Measurements from ENCODE around the gene OR5W2. TPM values are rescaled to one million over a fixed set of nuclear protein-coding genes. Genes with fewer than 3 reads are reported as not detected.
"Not testable (repeated sequence)": the region's sequence is repeated elsewhere in the genome, so short reads cannot be mapped to it uniquely, and the experiment has no call there.

The OR5W2 gene
- total and polyA plus RNA-seq, 5 donors from 2014 or later = not detected

DNA sequence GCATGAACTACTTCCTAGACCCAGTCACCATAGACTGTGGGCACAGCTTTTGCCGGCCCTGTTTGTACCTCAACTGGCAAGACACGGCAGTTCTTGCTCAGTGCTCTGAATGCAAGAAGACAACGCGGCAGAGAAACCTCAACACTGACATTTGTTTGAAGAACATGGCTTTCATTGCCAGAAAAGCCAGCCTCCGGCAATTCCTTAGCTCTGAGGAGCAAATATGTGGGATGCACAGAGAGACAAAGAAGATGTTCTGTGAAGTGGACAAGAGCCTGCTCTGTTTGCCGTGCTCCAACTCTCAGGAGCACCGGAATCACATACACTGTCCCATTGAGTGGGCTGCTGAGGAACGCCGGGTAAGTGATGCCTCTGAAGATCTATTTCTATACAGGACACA, 28.9 kb downstream of the OR5W2 start:
- not testable (repeated sequence) for H3K36me3 Mint-ChIP-seq, H3K4me3 Mint-ChIP-seq

DNA sequence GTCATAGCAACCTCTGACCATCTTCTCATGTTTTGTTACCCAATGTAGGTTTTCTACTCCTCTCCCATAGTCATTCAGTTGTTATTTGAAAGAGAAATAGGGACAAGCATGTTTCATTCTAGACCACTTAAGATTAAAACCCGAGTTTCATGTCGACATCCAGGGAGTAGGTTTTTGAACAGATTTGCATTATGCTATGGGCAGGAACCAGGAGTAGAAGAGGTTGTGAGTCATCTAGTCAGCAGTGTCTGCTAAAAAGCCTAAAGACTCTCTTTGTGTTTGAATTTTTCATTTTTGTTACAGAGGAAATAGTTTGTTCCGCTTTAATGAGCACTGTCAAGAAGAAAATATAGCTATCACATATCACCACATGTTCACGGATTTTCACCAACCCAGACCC, 29.4 kb downstream of the OR5W2 start:
- not testable (repeated sequence) for H3K4me3 ChIP-seq (ENCODE audit: low read depth, low read length); H3K4me1 Mint-ChIP-seq; H3K4me3 Mint-ChIP-seq; ATAC-seq (ENCODE audit: low read depth in 2 of 2); H3K27ac ChIP-seq (ENCODE audit: insufficient read depth, low read length, poor library complexity, severe bottlenecking); H3K36me3 ChIP-seq (ENCODE audit: control insufficient read depth, insufficient read depth, low read length); H3K27me3 Mint-ChIP-seq; H3K9me3 ChIP-seq (ENCODE audit: control insufficient read depth in 2 of 2, low read length in 2 of 2); H3K4me1 ChIP-seq (ENCODE audit: control insufficient read depth, insufficient read depth, low read length, poor library complexity, severe bottlenecking); H3K27ac Mint-ChIP-seq; H3K27me3 ChIP-seq (ENCODE audit: control insufficient read depth, insufficient read depth, low read length); H3K36me3 Mint-ChIP-seq; DNase-seq
- peaks cover 0 to 11% (median 5%) of the 10 kb centered on the region in 7 donors for H3K9me3 Mint-ChIP-seq

More for the DNA sequence above, 28.9 kb downstream of the OR5W2 start:
- not testable (repeated sequence) for H3K27ac ChIP-seq (ENCODE audit: insufficient read depth, low read length, poor library complexity, severe bottlenecking); H3K4me3 ChIP-seq (ENCODE audit: low read depth, low read length); H3K27me3 Mint-ChIP-seq; H3K4me1 ChIP-seq (ENCODE audit: control insufficient read depth, insufficient read depth, low read length, poor library complexity, severe bottlenecking); H3K36me3 ChIP-seq (ENCODE audit: control insufficient read depth, insufficient read depth, low read length); ATAC-seq (ENCODE audit: low read depth in 2 of 2); DNase-seq; H3K27me3 ChIP-seq (ENCODE audit: control insufficient read depth, insufficient read depth, low read length); H3K9me3 ChIP-seq (ENCODE audit: control insufficient read depth in 2 of 2, low read length in 2 of 2); H3K27ac Mint-ChIP-seq; H3K4me1 Mint-ChIP-seq
- peaks cover 0 to 11% (median 5%) of the 10 kb centered on the region in 7 donors for H3K9me3 Mint-ChIP-seq

DNA sequence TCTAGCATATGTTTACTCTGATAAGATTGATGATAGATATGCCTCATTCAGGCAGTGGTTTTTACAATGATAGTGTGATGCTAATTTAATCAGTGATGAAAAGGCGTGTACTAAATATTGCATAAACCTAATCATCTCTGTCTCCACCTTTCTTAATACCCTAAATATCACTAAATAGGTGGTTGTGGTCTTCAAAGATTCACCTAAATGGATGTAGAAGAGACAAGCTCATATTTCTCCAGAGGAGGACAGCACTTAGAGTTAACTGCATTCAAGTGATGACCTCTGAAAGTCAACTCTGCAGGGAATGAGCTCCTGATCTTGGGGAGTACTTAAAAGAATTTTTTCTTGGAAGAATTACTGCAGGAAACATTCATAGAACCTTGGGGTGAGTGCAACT, 31.4 kb downstream of the OR5W2 start, which contains the start of gene TRIM51:
TSS of gene TRIM51 (plus strand) at position 301 of the 400 bp plus-strand sequence. CDS start 2,132 bp downstream, outside the sequence.
- not testable (repeated sequence) for ATAC-seq (ENCODE audit: low read depth in 2 of 2); H3K4me3 Mint-ChIP-seq; H3K27ac Mint-ChIP-seq; H3K4me1 ChIP-seq (ENCODE audit: control insufficient read depth, insufficient read depth, low read length, poor library complexity, severe bottlenecking); H3K4me3 ChIP-seq (ENCODE audit: low read depth, low read length); H3K36me3 ChIP-seq (ENCODE audit: control insufficient read depth, insufficient read depth, low read length); H3K27ac ChIP-seq (ENCODE audit: insufficient read depth, low read length, poor library complexity, severe bottlenecking); H3K27me3 ChIP-seq (ENCODE audit: control insufficient read depth, insufficient read depth, low read length); H3K4me1 Mint-ChIP-seq; H3K9me3 ChIP-seq (ENCODE audit: control insufficient read depth in 2 of 2, low read length in 2 of 2); H3K36me3 Mint-ChIP-seq; H3K27me3 Mint-ChIP-seq; DNase-seq
- peaks cover 0 to 14% (median 5%) of the 10 kb centered on the region in 7 donors for H3K9me3 Mint-ChIP-seq

DNA sequence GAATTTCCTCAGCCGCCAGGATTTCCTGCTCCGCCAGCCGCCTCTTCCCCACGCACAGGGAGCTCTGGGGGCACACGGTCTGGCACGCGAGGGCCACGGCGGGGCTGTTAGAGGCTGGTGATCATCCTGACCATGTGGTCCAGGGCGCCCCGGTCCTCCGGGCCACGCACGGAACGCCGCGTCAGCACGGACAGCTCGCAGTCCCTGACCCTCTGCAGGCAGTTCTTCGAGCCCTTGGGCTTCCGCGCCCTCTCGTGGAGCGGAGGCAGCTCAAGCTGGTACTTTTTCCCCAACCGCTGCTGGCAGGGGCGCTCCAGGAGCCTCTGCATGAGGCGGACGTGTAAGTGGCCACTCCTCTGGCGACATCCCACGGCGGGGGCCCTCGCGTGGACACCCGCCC, 41.2 kb downstream of the OR5W2 start:
- not testable (repeated sequence) for H3K9me3 ChIP-seq (ENCODE audit: control insufficient read depth in 2 of 2, low read length in 2 of 2); H3K9me3 Mint-ChIP-seq; H3K27me3 ChIP-seq (ENCODE audit: control insufficient read depth, insufficient read depth, low read length); H3K27me3 Mint-ChIP-seq; H3K4me3 ChIP-seq (ENCODE audit: low read depth, low read length); H3K27ac Mint-ChIP-seq; H3K36me3 Mint-ChIP-seq; H3K4me1 Mint-ChIP-seq; H3K27ac ChIP-seq (ENCODE audit: insufficient read depth, low read length, poor library complexity, severe bottlenecking); H3K4me3 Mint-ChIP-seq; H3K4me1 ChIP-seq (ENCODE audit: control insufficient read depth, insufficient read depth, low read length, poor library complexity, severe bottlenecking); H3K36me3 ChIP-seq (ENCODE audit: control insufficient read depth, insufficient read depth, low read length); DNase-seq; ATAC-seq (ENCODE audit: low read depth in 2 of 2)

DNA sequence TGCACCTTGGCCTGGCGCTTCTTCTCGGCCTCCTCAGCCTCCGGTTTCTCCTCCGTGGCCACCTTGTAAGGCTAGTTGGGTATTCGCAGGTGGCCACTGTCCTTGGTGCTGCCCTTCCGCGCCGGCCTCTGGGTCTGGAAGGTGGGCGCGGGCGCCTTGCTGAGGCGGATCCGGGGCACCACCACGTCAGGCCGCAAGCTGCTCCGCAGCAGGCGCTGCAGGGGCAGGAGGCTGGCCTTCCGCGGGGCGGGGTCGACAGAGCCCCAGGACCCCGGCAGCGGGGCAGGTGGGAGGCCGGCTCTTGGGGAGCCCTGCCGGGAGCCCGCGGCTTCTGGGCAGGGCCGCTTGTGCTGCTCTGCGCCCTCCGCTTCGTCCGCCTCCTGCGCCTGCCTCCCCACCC, 41.7 kb downstream of the OR5W2 start:
- H3K27me3 ChIP-seq (ENCODE audit: control insufficient read depth, insufficient read depth, low read length); H3K36me3 ChIP-seq (ENCODE audit: control insufficient read depth, insufficient read depth, low read length); DNase-seq; H3K4me1 Mint-ChIP-seq; H3K27ac ChIP-seq (ENCODE audit: insufficient read depth, low read length, poor library complexity, severe bottlenecking); H3K36me3 Mint-ChIP-seq; H3K27me3 Mint-ChIP-seq; H3K27ac Mint-ChIP-seq; H3K4me3 ChIP-seq (ENCODE audit: low read depth, low read length); ATAC-seq (ENCODE audit: low read depth in 2 of 2); H3K4me3 Mint-ChIP-seq; H3K4me1 ChIP-seq (ENCODE audit: control insufficient read depth, insufficient read depth, low read length, poor library complexity, severe bottlenecking); H3K9me3 ChIP-seq (ENCODE audit: control insufficient read depth in 2 of 2, low read length in 2 of 2); H3K9me3 Mint-ChIP-seq: not testable (repeated sequence)

DNA sequence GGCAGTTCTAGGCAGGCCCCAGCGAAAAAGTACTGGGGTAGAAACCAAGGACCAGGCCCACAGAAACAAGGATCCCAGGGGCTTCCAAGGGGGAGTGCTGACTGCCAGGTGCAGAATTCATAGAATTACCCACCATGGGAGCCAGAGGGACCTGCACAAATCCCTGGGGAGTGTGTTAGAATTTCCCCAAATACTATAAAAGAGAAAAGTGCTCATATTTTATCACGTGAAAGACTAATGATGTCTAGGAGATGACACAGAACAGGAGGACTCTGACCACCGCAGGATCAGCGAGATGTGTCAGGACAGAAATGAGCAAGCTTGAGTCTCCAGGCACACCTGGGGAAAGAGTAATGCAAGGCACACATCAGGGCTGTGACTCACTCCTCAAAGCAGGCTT, 47.0 kb downstream of the OR5W2 start:
- not testable (repeated sequence) for H3K36me3 Mint-ChIP-seq; H3K9me3 ChIP-seq (ENCODE audit: control insufficient read depth in 2 of 2, low read length in 2 of 2); H3K36me3 ChIP-seq (ENCODE audit: control insufficient read depth, insufficient read depth, low read length); H3K4me1 ChIP-seq (ENCODE audit: control insufficient read depth, insufficient read depth, low read length, poor library complexity, severe bottlenecking); H3K27ac Mint-ChIP-seq; DNase-seq; H3K27me3 ChIP-seq (ENCODE audit: control insufficient read depth, insufficient read depth, low read length); ATAC-seq (ENCODE audit: low read depth in 2 of 2); H3K4me3 ChIP-seq (ENCODE audit: low read depth, low read length); H3K27me3 Mint-ChIP-seq; H3K27ac ChIP-seq (ENCODE audit: insufficient read depth, low read length, poor library complexity, severe bottlenecking); H3K4me1 Mint-ChIP-seq; H3K4me3 Mint-ChIP-seq
- peaks cover 2 to 18% (median 9%) of the 10 kb centered on the region in 7 donors for H3K9me3 Mint-ChIP-seq

Other genes starting within 250 kb of the OR5W2 start
- gene OR5D13, start 141.1 kb downstream of the OR5W2 start, total RNA-seq = not detected
- gene OR5D13, start 141.1 kb downstream of the OR5W2 start, polyA plus RNA-seq = not detected
- not detected for gene OR5D14, start 119.0 kb downstream of the OR5W2 start, total RNA-seq
- gene OR5D14, start 119.0 kb downstream of the OR5W2 start, polyA plus RNA-seq = not detected
- not detected for gene OR5L1, start 103.2 kb downstream of the OR5W2 start, total RNA-seq
- gene OR5L1, start 103.2 kb downstream of the OR5W2 start, polyA plus RNA-seq = not detected
- not detected for gene OR5D18, start 95.0 kb downstream of the OR5W2 start, total RNA-seq
- not detected for gene OR5D18, start 95.0 kb downstream of the OR5W2 start, polyA plus RNA-seq
- gene OR5L2, start 87.4 kb downstream of the OR5W2 start, total RNA-seq = not detected
- gene OR5L2, start 87.4 kb downstream of the OR5W2 start, polyA plus RNA-seq = not detected
- not detected for gene OR5D16, start 75.8 kb downstream of the OR5W2 start, total RNA-seq
- not detected for gene OR5D16, start 75.8 kb downstream of the OR5W2 start, polyA plus RNA-seq
- gene TRIM51, start 31.3 kb downstream of the OR5W2 start, total RNA-seq = not detected
- gene TRIM51, start 31.3 kb downstream of the OR5W2 start, polyA plus RNA-seq = not detected
- not detected for gene OR5I1, start 21.8 kb upstream of the OR5W2 start, total RNA-seq
- not detected for gene OR5I1, start 21.8 kb upstream of the OR5W2 start, polyA plus RNA-seq
- not detected for gene OR10AG1, start 55.4 kb upstream of the OR5W2 start, total RNA-seq
- gene OR10AG1, start 55.4 kb upstream of the OR5W2 start, polyA plus RNA-seq = not detected
- not detected for gene OR5F1, start 80.0 kb upstream of the OR5W2 start, total RNA-seq
- not detected for gene OR5F1, start 80.0 kb upstream of the OR5W2 start, polyA plus RNA-seq
- gene OR5AS1, start 113.1 kb upstream of the OR5W2 start, total RNA-seq = not detected
- not detected for gene OR5AS1, start 113.1 kb upstream of the OR5W2 start, polyA plus RNA-seq
- gene OR8I2, start 178.7 kb upstream of the OR5W2 start, total RNA-seq = not detected
- not detected for gene OR8I2, start 178.7 kb upstream of the OR5W2 start, polyA plus RNA-seq
- gene OR8H2, start 189.1 kb upstream of the OR5W2 start, total RNA-seq = not detected
- gene OR8H2, start 189.1 kb upstream of the OR5W2 start, polyA plus RNA-seq = not detected
- gene OR8H3, start 207.8 kb upstream of the OR5W2 start, total RNA-seq = not detected
- gene OR8H3, start 207.8 kb upstream of the OR5W2 start, polyA plus RNA-seq = not detected
- not detected for gene OR8J3, start 225.6 kb upstream of the OR5W2 start, total RNA-seq
- not detected for gene OR8J3, start 225.6 kb upstream of the OR5W2 start, polyA plus RNA-seq
- gene OR8K5, start 245.7 kb upstream of the OR5W2 start, total RNA-seq = not detected
- not detected for gene OR8K5, start 245.7 kb upstream of the OR5W2 start, polyA plus RNA-seq